AG09319 (cell line): ENCODE measurements around the gene SLAIN2.
"Not testable (repeated sequence)": the region's sequence is repeated elsewhere in the genome, so short reads cannot be mapped to it uniquely, and the experiment has no call there.

Experiments
- DNase-seq: peaks from one replicate; pipeline ENCODE4 v3.0.0-alpha.2; 2010; ENCODE audit warnings: low read depth; ENCODE audit errors: extremely low read depth
- TF ChIP-seq, protein P1 (sequence below): IDR thresholded peaks from 2 replicates; pipeline ENCODE4 v1.5.1; 2011; ENCODE audit warnings: low read depth, mild to moderate bottlenecking, inconsistent platforms, low read length, moderate library complexity

Gene SLAIN2

GRCh38 chr4:48340965-48341775, at the start of gene SLAIN2:
SLAIN2 (plus strand) TSS chr4:48341529; CDS start chr4:48341740, 211 bp downstream.
- peak; percentile 97 for DNase-seq
- TF ChIP-seq, protein P1, sequence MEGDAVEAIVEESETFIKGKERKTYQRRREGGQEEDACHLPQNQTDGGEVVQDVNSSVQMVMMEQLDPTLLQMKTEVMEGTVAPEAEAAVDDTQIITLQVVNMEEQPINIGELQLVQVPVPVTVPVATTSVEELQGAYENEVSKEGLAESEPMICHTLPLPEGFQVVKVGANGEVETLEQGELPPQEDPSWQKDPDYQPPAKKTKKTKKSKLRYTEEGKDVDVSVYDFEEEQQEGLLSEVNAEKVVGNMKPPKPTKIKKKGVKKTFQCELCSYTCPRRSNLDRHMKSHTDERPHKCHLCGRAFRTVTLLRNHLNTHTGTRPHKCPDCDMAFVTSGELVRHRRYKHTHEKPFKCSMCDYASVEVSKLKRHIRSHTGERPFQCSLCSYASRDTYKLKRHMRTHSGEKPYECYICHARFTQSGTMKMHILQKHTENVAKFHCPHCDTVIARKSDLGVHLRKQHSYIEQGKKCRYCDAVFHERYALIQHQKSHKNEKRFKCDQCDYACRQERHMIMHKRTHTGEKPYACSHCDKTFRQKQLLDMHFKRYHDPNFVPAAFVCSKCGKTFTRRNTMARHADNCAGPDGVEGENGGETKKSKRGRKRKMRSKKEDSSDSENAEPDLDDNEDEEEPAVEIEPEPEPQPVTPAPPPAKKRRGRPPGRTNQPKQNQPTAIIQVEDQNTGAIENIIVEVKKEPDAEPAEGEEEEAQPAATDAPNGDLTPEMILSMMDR = peak; percentile 17

- DNase-seq = not testable (repeated sequence)
Observed at GRCh38 chr4:48292218-48292790, 49.0 kb upstream of the SLAIN2 start.

DNA sequence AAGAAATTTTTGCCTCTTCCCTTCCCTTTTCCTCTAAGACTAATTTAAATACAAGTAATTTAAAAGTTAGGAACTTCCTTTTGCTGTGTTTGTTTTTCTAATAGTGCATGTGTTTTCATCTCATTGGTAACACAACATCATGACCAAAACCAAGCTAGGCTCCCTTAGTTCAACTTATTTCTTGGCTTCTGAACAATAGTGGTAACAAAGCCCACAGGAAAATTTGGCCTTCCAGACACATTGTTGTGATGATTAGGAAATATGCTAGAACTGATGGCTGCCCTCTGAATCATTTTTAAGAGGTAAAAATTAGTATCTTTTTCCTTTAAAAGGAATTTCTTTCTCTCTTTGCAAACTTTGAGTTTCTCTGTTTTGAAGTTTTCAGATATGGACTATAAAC, 46.2 kb upstream of the SLAIN2 start:
- TF ChIP-seq, protein P1 = no peak
- DNase-seq = no peak

GRCh38 chr4:48296365-48296764, 45.0 kb upstream of the SLAIN2 start:
- TF ChIP-seq, protein P1 = no peak
- DNase-seq = no peak

DNA sequence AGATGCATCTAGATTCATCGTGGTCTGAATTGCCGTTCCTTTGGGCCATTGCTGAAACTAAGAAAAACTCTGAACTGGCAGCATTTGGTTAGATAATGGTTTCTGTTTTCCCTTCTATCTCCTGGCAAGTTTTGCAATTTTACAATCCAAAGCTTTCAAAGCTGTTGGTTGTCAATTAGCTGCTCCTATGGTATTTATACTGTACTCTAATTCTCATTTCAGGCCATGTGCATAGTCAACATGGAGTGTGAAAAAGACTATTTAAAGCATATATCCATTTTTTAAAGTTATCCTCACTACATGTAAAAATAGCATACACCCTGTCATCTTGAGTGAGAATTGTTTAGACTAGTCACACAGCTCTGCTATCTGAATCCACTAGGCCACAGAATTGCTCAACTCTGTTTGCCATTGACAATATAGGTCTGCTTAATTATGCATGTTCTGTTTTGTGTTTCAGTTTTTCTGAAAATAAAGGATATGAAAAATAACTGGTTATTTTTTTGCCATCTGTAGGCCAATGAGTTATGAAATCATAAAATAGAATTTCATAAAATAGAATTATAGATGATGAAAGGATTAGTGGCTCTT, 44.0 kb upstream of the SLAIN2 start:
- TF ChIP-seq, protein P1 = no peak
- DNase-seq = no peak

- no peak for DNase-seq
- TF ChIP-seq, protein P1 = no peak
Observed at GRCh38 chr4:48299560-48299959, 41.8 kb upstream of the SLAIN2 start.

GRCh38 chr4:48300004-48300403, 41.3 kb upstream of the SLAIN2 start:
- TF ChIP-seq, protein P1 = no peak

More at GRCh38 chr4:48300004-48300403, 41.3 kb upstream of the SLAIN2 start:
- no peak for DNase-seq
